Keratinocyte (primary cell): ENCODE results near the gene JAKMIP1. TPM values are rescaled to one million over a fixed set of nuclear protein-coding genes. Genes with fewer than 3 reads are reported as not detected.

Source experiments
- DNase-seq: peaks from one replicate; pipeline ENCODE4 v3.0.0-alpha.2; 2011; ENCODE audit warnings: low read depth, missing footprints, low spot score
- FAIRE-seq: peaks from 2 replicates; lab custom pipeline; 2011; peaks lifted over from hg19 to GRCh38; lab: Jason Lieb, UNC
- H2AFZ ChIP-seq: 2 replicates; pipeline ENCODE4 v1.6.0; 2012; ENCODE audit warnings: low read length, control low read depth, inconsistent platforms; ENCODE audit not compliant: control insufficient read depth
- H3K27ac ChIP-seq: 2 replicates; pipeline ENCODE4 v1.5.1; 2011; ENCODE audit warnings: low read length; ENCODE audit not compliant: control insufficient read depth, insufficient read depth
- H3K27me3 ChIP-seq: 3 replicates; pipeline ENCODE4 v1.6.0; 2011; ENCODE audit warnings: low read length; ENCODE audit not compliant: control insufficient read depth, insufficient read depth; ENCODE audit errors: extremely low read depth
- H3K36me3 ChIP-seq, 2 experiments: 2 replicates in 1 of 2; 3 replicates in 1 of 2; pipeline ENCODE4 v1.5.1; 2011; ENCODE audit warnings: low read length in 2 of 2, mild to moderate bottlenecking in 1 of 2; ENCODE audit not compliant: control insufficient read depth in 2 of 2, insufficient read depth in 2 of 2; ENCODE audit errors: extremely low read depth in 1 of 2
- H3K4me1 ChIP-seq: 3 replicates; pipeline ENCODE4 v1.5.1; 2011; ENCODE audit warnings: low read length; ENCODE audit not compliant: control insufficient read depth, insufficient read depth; ENCODE audit errors: extremely low read depth
- H3K4me2 ChIP-seq: 3 replicates; pipeline ENCODE4 v1.6.0; 2011; ENCODE audit warnings: low read depth, low read length; ENCODE audit not compliant: control insufficient read depth, insufficient read depth; ENCODE audit errors: extremely low read depth
- H3K4me3 ChIP-seq, 3 experiments: fragments of 200-600 bp in 1 of 3; sonication (generic) in 1 of 3; 2 replicates in 2 of 3; 3 replicates in 1 of 3; pipeline ENCODE4 v1.5.1; 2011 to 2016; ENCODE audit warnings: low read length in 3 of 3, mild to moderate bottlenecking in 3 of 3, control low read depth in 2 of 3, inconsistent platforms in 1 of 3, low read depth in 1 of 3, mixed read lengths in 1 of 3, mixed run types in 1 of 3, moderate library complexity in 1 of 3; ENCODE audit not compliant: control insufficient read depth in 2 of 3, insufficient read depth in 2 of 3; ENCODE audit errors: extremely low read depth in 1 of 3
- H3K79me2 ChIP-seq: 2 replicates; pipeline ENCODE4 v1.6.0; 2012; ENCODE audit warnings: low read length; ENCODE audit not compliant: control insufficient read depth, insufficient read depth
- H3K9ac ChIP-seq: 3 replicates; pipeline ENCODE4 v1.6.0; 2011; ENCODE audit warnings: low read length; ENCODE audit not compliant: control insufficient read depth, insufficient read depth; ENCODE audit errors: extremely low read depth
- H3K9me1 ChIP-seq: 3 replicates; pipeline ENCODE4 v1.6.0; 2011; ENCODE audit warnings: low read length; ENCODE audit not compliant: control insufficient read depth, insufficient read depth; ENCODE audit errors: extremely low read depth
- H3K9me3 ChIP-seq: 2 replicates; pipeline ENCODE4 v1.5.1; 2012; ENCODE audit warnings: low read depth, low read length; ENCODE audit not compliant: control insufficient read depth
- H4K20me1 ChIP-seq: 3 replicates; pipeline ENCODE4 v1.6.0; 2011; ENCODE audit warnings: low read length; ENCODE audit not compliant: control insufficient read depth, insufficient read depth; ENCODE audit errors: extremely low read depth
- EZH2 ChIP-seq: IDR thresholded peaks from one replicate; pipeline ENCODE4 v1.6.1; 2012; ENCODE audit warnings: inconsistent platforms, mild to moderate bottlenecking, low read length, moderate library complexity
- dilution Hi-C: fragments of 300-500 bp; cut with MboI; formaldehyde crosslinking; loops from one replicate; pipeline ENCODE4 v1.7.0; 2020; ENCODE audit warnings: low sequenced_read_pairs; ENCODE audit not compliant: extremely low pct_ligation_motif_present
- polyA plus RNA-seq, 5 experiments: library from polyadenylated mRNA; depleted of rRNA in 3 of 5; stranded (reverse) in 3 of 5; stranded (forward) in 1 of 5; unstranded in 1 of 5; fragments of >200 nt; gene quantifications; 1 replicate in 1 of 5; 2 replicates in 3 of 5; 3 replicates in 1 of 5; pipeline versions ENCODE4 v1.2.1 to v1.2.3, GENCODE V29; 2011 to 2012; ENCODE audit warnings: missing spikeins in 2 of 5, low read depth in 1 of 5, low replicate concordance in 1 of 5
- TF ChIP-seq, protein P1 (sequence below), 3 experiments: IDR thresholded peaks in 1 of 3; conservative IDR thresholded peaks in 1 of 3; optimal IDR thresholded peaks in 1 of 3; 2 replicates in 2 of 3; 3 replicates in 1 of 3; pipeline versions ENCODE3 to v1.5.1; 2011; ENCODE audit warnings: low read length in 3 of 3, mild to moderate bottlenecking in 3 of 3, moderate library complexity in 2 of 3, control low read depth in 1 of 3, inconsistent platforms in 1 of 3; ENCODE audit not compliant: insufficient read depth in 2 of 3; ENCODE audit errors: extremely low read depth in 1 of 3

Gene JAKMIP1
- polyA plus RNA-seq, 1 donor (not counting 4 experiments of a cell fraction or from before 2014, with no cell fraction given), result not detected

DNA sequence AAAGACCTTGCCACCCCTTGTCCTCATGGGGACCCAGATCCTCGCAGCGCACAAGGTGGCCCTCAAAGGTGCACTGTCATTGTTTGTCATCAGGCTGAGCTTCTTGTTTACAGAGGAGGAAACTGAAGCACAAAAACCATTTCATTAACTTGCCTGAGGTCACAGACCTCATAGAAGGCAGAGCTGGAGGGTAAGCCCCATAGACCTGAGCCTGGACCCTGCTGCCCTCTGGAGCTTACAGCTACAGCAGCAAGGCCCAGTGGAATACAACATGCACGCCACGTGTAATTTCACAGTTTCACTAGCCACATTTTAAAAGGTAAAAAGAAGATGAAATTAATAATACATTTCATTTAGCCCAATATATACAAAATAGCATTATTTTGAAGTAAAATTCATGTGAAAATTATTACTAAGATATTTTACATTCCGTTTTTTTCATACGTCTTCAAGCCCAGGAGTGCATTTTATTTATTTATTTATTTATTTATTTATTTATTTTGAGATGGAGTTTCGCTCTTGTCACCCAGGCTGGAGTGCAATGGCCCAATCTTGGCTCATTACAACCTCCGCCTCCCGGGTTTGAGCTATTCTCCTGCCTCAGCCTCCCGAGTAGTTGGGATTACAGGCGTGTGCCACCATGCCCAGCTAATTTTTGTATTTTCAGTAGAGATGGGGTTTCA, 8.8 kb downstream of the JAKMIP1 start:
- Histone ChIP-seq H3K9ac (no peak overlapping the region), H4K20me1 (no peaks in the 10 kb centered on the region), H3K9me1 (no peaks in the 10 kb centered on the region), H3K4me3 (no peak overlapping the region), H3K27ac (no peak overlapping the region), H3K9me3 (no peaks in the 10 kb centered on the region), H3K36me3 (no peaks in the 10 kb centered on the region), H3K79me2 (no peaks in the 10 kb centered on the region), H3K27me3 (no peaks in the 10 kb centered on the region), H2AFZ (no peak overlapping the region), H3K4me2 (no peak overlapping the region), H3K4me1 (no peaks in the 10 kb centered on the region)
- dilution Hi-C loops, result no loop called here
- TF ChIP-seq EZH2, result no peak
- TF ChIP-seq, protein P1, sequence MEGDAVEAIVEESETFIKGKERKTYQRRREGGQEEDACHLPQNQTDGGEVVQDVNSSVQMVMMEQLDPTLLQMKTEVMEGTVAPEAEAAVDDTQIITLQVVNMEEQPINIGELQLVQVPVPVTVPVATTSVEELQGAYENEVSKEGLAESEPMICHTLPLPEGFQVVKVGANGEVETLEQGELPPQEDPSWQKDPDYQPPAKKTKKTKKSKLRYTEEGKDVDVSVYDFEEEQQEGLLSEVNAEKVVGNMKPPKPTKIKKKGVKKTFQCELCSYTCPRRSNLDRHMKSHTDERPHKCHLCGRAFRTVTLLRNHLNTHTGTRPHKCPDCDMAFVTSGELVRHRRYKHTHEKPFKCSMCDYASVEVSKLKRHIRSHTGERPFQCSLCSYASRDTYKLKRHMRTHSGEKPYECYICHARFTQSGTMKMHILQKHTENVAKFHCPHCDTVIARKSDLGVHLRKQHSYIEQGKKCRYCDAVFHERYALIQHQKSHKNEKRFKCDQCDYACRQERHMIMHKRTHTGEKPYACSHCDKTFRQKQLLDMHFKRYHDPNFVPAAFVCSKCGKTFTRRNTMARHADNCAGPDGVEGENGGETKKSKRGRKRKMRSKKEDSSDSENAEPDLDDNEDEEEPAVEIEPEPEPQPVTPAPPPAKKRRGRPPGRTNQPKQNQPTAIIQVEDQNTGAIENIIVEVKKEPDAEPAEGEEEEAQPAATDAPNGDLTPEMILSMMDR (optimal IDR thresholded peaks at IDR 0.05 in 1 of 3, IDR thresholded peaks at IDR 0.05 in 1 of 3, conservative IDR thresholded peaks at IDR 0.05 in 1 of 3; ENCODE audit: extremely low read depth in 1 of 3, insufficient read depth in 2 of 3, low read length in 3 of 3), result no peak
- DNase-seq (no peak), FAIRE-seq (no peak)

- TF ChIP-seq EZH2, result no peak
- TF ChIP-seq, protein P1 (optimal IDR thresholded peaks at IDR 0.05 in 1 of 3, IDR thresholded peaks at IDR 0.05 in 1 of 3, conservative IDR thresholded peaks at IDR 0.05 in 1 of 3; ENCODE audit: extremely low read depth in 1 of 3, insufficient read depth in 2 of 3, low read length in 3 of 3), result no peak
- no peaks in the 10 kb centered on the region for H3K27me3 ChIP-seq
- no peaks in the 10 kb centered on the region for H3K9me1 ChIP-seq
Measured at GRCh38 chr4:6190486-6190885, 9.9 kb downstream of the JAKMIP1 start.

More at GRCh38 chr4:6190486-6190885, 9.9 kb downstream of the JAKMIP1 start:
- Histone ChIP-seq H4K20me1 (no peaks in the 10 kb centered on the region), H3K36me3 (no peaks in the 10 kb centered on the region), H3K4me3 (no peak overlapping the region), H3K9ac (no peak overlapping the region), H3K4me2 (no peak overlapping the region), H3K79me2 (no peaks in the 10 kb centered on the region), H3K4me1 (no peaks in the 10 kb centered on the region), H3K27ac (no peak overlapping the region), H2AFZ (no peak overlapping the region), H3K9me3 (no peaks in the 10 kb centered on the region)
- dilution Hi-C loops, result no loop called here
- DNase-seq (no peak), FAIRE-seq (no peak)
